HuH-7.5 (cell line): Measurements from ENCODE around the gene RNF181.
"Not testable (repeated sequence)": the region's sequence is repeated elsewhere in the genome, so short reads cannot be mapped to it uniquely, and the experiment has no call there.

ENCODE experiments used
- DNase-seq: peaks from one replicate; pipeline ENCODE4 v3.0.0; 2011; ENCODE audit warnings: low spot score

RNF181 gene

GRCh38 chr2:85577386-85578242 lies 17.9 kb upstream of the RNF181 start, which contains the start of gene VAMP8:
VAMP8 (plus strand) TSS chr2:85577586; CDS start chr2:85577647, 61 bp downstream.
- DNase-seq, result peak; percentile 56

GRCh38 chr2:85578243-85579180 lies 17.0 kb upstream of the RNF181 start:
- DNase-seq, result no peak

GRCh38 chr2:85579266-85579935 lies 16.1 kb upstream of the RNF181 start:
- DNase-seq, result no peak

GRCh38 chr2:85580206-85580605 lies 15.3 kb upstream of the RNF181 start:
- no peak for DNase-seq

GRCh38 chr2:85582492-85582891 lies 13.1 kb upstream of the RNF181 start:
- DNase-seq, result no peak

- DNase-seq, result no peak
These were observed 11.7 kb upstream of the RNF181 start for GRCh38 chr2:85583667-85584353.

- DNase-seq, result peak; percentile 76
These were observed 11.1 kb upstream of the RNF181 start, which contains the start of gene VAMP5 for GRCh38 chr2:85584354-85584856. VAMP5 (plus strand) TSS chr2:85584431; CDS start chr2:85584491, 60 bp downstream.

- peak; percentile 89 for DNase-seq
These were observed 10.4 kb upstream of the RNF181 start for GRCh38 chr2:85584857-85585780.

- no peak for DNase-seq
These were observed 9.8 kb upstream of the RNF181 start for GRCh38 chr2:85585781-85586105.

- DNase-seq, result no peak
These were observed 7.3 kb upstream of the RNF181 start for GRCh38 chr2:85588236-85588635.

GRCh38 chr2:85588645-85589044 lies 6.9 kb upstream of the RNF181 start:
- DNase-seq, result no peak

- DNase-seq, result no peak
These were observed 6.4 kb upstream of the RNF181 start for GRCh38 chr2:85589181-85589580.

GRCh38 chr2:85589982-85590791 lies 5.4 kb upstream of the RNF181 start:
- DNase-seq, result no peak

- no peak for DNase-seq
These were observed 4.6 kb upstream of the RNF181 start for GRCh38 chr2:85590950-85591349.

GRCh38 chr2:85591563-85591962 lies 4.0 kb upstream of the RNF181 start:
- no peak for DNase-seq

GRCh38 chr2:85592299-85592698 lies 3.2 kb upstream of the RNF181 start:
- DNase-seq, result not testable (repeated sequence)

GRCh38 chr2:85593023-85593422 lies 2.5 kb upstream of the RNF181 start:
- no peak for DNase-seq

- DNase-seq, result no peak
These were observed 737 bp upstream of the RNF181 start for GRCh38 chr2:85594715-85595300.

GRCh38 chr2:85596026-85596333 lies 435 bp downstream of the RNF181 start:
- DNase-seq, result no peak
